Upper lobe of left lung (tissue), 4 donors: Measurements from ENCODE around the gene THSD1.

Experiments
- EP300 ChIP-seq, 4 donors: sonication (generic); formaldehyde crosslinking; IDR thresholded peaks; one replicate each; pipeline ENCODE4 v1.5.1; 2017; ENCODE audit warnings: antibody characterized with exemption in 4 of 4, control low read depth in 2 of 4
- POLR2AphosphoS5 ChIP-seq, 2 donors: sonication (generic); formaldehyde crosslinking; IDR thresholded peaks; one replicate each; pipeline ENCODE4 v1.5.1; 2017; ENCODE audit warnings: antibody characterized with exemption in 2 of 2
- TF ChIP-seq, protein P1 (sequence below), 6 experiments: fragments of 450-650 bp in 4 of 6; fragments of 200-600 bp in 2 of 6; sonication (generic) in 2 of 6; IDR thresholded peaks; one replicate each; pipeline ENCODE4 v1.5.1; 2016 to 2019; ENCODE audit warnings: antibody characterized with exemption in 6 of 6

DNA sequence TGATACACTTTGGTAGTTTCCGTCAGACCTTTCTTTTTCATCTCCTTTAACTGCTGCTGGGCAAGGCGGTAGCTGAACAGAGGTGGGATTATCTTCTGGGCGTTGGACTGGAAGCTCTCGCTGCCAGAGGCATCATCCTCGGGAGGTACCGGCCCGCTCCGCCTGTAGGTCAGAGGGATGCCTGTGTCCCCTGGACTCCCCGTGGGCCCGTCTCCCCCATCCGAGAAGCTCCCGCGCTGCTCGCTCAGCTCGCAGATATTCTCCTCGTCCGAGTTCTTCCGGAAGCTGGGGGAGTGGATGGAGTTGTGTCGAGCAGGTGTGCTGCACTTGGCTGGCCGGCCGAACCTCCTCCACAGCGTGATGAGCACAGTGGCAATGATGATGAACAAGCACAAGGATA lies 27.7 kb downstream of the THSD1 start:
- TF ChIP-seq, protein P1, sequence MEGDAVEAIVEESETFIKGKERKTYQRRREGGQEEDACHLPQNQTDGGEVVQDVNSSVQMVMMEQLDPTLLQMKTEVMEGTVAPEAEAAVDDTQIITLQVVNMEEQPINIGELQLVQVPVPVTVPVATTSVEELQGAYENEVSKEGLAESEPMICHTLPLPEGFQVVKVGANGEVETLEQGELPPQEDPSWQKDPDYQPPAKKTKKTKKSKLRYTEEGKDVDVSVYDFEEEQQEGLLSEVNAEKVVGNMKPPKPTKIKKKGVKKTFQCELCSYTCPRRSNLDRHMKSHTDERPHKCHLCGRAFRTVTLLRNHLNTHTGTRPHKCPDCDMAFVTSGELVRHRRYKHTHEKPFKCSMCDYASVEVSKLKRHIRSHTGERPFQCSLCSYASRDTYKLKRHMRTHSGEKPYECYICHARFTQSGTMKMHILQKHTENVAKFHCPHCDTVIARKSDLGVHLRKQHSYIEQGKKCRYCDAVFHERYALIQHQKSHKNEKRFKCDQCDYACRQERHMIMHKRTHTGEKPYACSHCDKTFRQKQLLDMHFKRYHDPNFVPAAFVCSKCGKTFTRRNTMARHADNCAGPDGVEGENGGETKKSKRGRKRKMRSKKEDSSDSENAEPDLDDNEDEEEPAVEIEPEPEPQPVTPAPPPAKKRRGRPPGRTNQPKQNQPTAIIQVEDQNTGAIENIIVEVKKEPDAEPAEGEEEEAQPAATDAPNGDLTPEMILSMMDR (IDR thresholded peaks at IDR 0.05) = no peak
- TF ChIP-seq POLR2AphosphoS5 (IDR thresholded peaks at IDR 0.05) (no peak), EP300 (IDR thresholded peaks at IDR 0.05) (no peak)
